SK-N-SH treated with all-trans-retinoic acid at 6 μM for 48 hours (cell line): ENCODE data around the gene ENAH.

ENCODE experiments used
- ATAC-seq: fragments of 200-7000 bp; cut with Tn5 transposase; 3 replicates; pipeline ENCODE4 v1.9.1; 2020; ENCODE audit warnings: mild to moderate bottlenecking, moderate library complexity
- ARNTL ChIP-seq: fragments of 450-650 bp; formaldehyde crosslinking; IDR thresholded peaks from 2 replicates; pipeline ENCODE4 v1.5.0; 2020; ENCODE audit warnings: low read depth, mild to moderate bottlenecking, moderate library complexity, borderline replicate concordance
- CSDC2 ChIP-seq: fragments of 250-450 bp; sonication (Bioruptor Pico); IDR thresholded peaks from 2 replicates; pipeline ENCODE4 v1.5.0; 2020; ENCODE audit warnings: mild to moderate bottlenecking, moderate library complexity
- ESRRG ChIP-seq: fragments of 250-450 bp; sonication (Bioruptor Pico); IDR thresholded peaks from 2 replicates; pipeline ENCODE4 v1.6.1; 2021; ENCODE audit warnings: mild to moderate bottlenecking
- GLIS3 ChIP-seq: fragments of 250-450 bp; sonication (Bioruptor Pico); IDR thresholded peaks from 2 replicates; pipeline ENCODE4 v1.5.0; 2020; ENCODE audit warnings: mild to moderate bottlenecking, moderate library complexity
- ISL1 ChIP-seq: fragments of 250-450 bp; sonication (Bioruptor Pico); IDR thresholded peaks from 2 replicates; pipeline ENCODE4 v2.1.2; 2022; ENCODE audit warnings: mild to moderate bottlenecking, moderate library complexity
- OSR1 ChIP-seq: fragments of 250-450 bp; sonication (Bioruptor Pico); IDR thresholded peaks from 2 replicates; pipeline ENCODE4 v1.8.0; 2022; ENCODE audit warnings: moderate library complexity, mild to moderate bottlenecking, inconsistent platforms
- PPARA ChIP-seq: fragments of 250-450 bp; sonication (Bioruptor Pico); IDR thresholded peaks from 2 replicates; pipeline ENCODE4 v1.5.0; 2020; ENCODE audit warnings: mild to moderate bottlenecking, borderline replicate concordance
- RARB ChIP-seq: fragments of 250-450 bp; sonication (Bioruptor Pico); IDR thresholded peaks from 2 replicates; pipeline ENCODE4 v1.8.0; 2021; ENCODE audit warnings: mild to moderate bottlenecking, moderate library complexity
- SNAI2 ChIP-seq: fragments of 250-450 bp; sonication (Bioruptor Pico); IDR thresholded peaks from 2 replicates; pipeline ENCODE4 v1.5.0; 2020; ENCODE audit warnings: mild to moderate bottlenecking, moderate library complexity
- TCF4 ChIP-seq: fragments of 250-450 bp; sonication (Bioruptor Pico); IDR thresholded peaks from 2 replicates; pipeline ENCODE4 v1.8.0; 2021; ENCODE audit warnings: mild to moderate bottlenecking, moderate library complexity, borderline replicate concordance
- TOX ChIP-seq: fragments of 250-450 bp; sonication (Bioruptor Pico); IDR thresholded peaks from 2 replicates; pipeline ENCODE4 v1.8.0; 2021; ENCODE audit warnings: mild to moderate bottlenecking, moderate library complexity, borderline replicate concordance
- ZC3H10 ChIP-seq: fragments of 250-450 bp; sonication (Bioruptor Pico); IDR thresholded peaks from 2 replicates; pipeline ENCODE4 v1.5.1; 2021; ENCODE audit warnings: mild to moderate bottlenecking, moderate library complexity
- ZFP3 ChIP-seq: fragments of 250-450 bp; sonication (Bioruptor Pico); IDR thresholded peaks from 2 replicates; pipeline ENCODE4 v1.5.0; 2020; ENCODE audit warnings: mild to moderate bottlenecking, moderate library complexity
- ZNF565 ChIP-seq: fragments of 450-650 bp; formaldehyde crosslinking; conservative IDR thresholded peaks from 2 replicates; pipeline ENCODE4 v1.5.0; 2020; ENCODE audit warnings: low read depth, mild to moderate bottlenecking, moderate library complexity
- ZNF70 ChIP-seq: fragments of 450-650 bp; formaldehyde crosslinking; IDR thresholded peaks from 2 replicates; pipeline ENCODE4 v1.5.0; 2020; ENCODE audit warnings: mild to moderate bottlenecking, moderate library complexity
- ZNF8 ChIP-seq: fragments of 450-650 bp; formaldehyde crosslinking; IDR thresholded peaks from 2 replicates; pipeline ENCODE4 v1.5.0; 2020; ENCODE audit warnings: mild to moderate bottlenecking, moderate library complexity
- TF ChIP-seq, protein P1 (sequence below): fragments of 250-450 bp; sonication (Bioruptor Pico); IDR thresholded peaks from 2 replicates; pipeline ENCODE4 v1.5.1; 2020; ENCODE audit warnings: low read depth, mild to moderate bottlenecking, moderate library complexity
- TF ChIP-seq, protein P2 (sequence below): fragments of 250-450 bp; sonication (Bioruptor Pico); IDR thresholded peaks from 2 replicates; pipeline ENCODE4 v1.8.0; 2021; ENCODE audit warnings: low read depth, mild to moderate bottlenecking, moderate library complexity, borderline replicate concordance
- TF ChIP-seq, protein P3 (sequence below): fragments of 250-450 bp; sonication (Bioruptor Pico); IDR thresholded peaks from 2 replicates; pipeline ENCODE4 v1.5.0; 2020; ENCODE audit warnings: mild to moderate bottlenecking, moderate library complexity
- TF ChIP-seq, protein P4 (sequence below): fragments of 250-450 bp; sonication (Bioruptor Pico); IDR thresholded peaks from 2 replicates; pipeline ENCODE4 v1.8.0; 2020; ENCODE audit warnings: mild to moderate bottlenecking, moderate library complexity, borderline replicate concordance
- TF ChIP-seq, protein P5 (sequence below): fragments of 250-450 bp; sonication (Bioruptor Pico); IDR thresholded peaks from 2 replicates; pipeline ENCODE4 v1.5.1; 2021; ENCODE audit warnings: mild to moderate bottlenecking, moderate library complexity

ENAH gene

DNA sequence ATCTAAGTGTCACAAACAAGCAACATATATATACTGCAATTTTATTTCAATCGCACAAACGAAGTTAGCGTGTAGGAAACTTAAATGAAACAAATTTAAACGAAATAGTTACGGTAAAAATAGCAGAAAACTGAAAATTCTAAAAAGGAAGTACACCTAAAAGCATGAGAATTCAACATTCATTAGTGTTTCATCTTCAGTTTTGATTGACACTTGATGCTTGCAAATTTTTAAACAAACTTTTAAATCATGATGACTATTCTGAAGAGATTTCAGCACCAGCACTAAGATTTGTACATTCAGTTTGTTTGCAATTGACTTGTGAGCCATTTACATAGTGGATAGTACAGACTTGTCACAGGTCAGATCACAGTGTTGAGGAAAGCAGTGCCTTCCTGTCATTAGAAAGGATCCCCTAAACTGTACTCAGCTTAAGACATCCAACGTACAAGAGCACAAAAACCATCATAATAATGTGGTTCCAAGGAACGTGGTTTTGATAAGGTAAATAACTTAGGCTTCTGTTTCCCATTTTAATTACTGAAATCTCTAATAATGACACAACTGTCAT, 158.0 kb downstream of the ENAH start:
- no peak for TF ChIP-seq SNAI2 (CRISPR knock-in tag)
- no peak for TF ChIP-seq PPARA
- no peak for TF ChIP-seq ISL1 (CRISPR knock-in tag)
- TF ChIP-seq, protein P1, sequence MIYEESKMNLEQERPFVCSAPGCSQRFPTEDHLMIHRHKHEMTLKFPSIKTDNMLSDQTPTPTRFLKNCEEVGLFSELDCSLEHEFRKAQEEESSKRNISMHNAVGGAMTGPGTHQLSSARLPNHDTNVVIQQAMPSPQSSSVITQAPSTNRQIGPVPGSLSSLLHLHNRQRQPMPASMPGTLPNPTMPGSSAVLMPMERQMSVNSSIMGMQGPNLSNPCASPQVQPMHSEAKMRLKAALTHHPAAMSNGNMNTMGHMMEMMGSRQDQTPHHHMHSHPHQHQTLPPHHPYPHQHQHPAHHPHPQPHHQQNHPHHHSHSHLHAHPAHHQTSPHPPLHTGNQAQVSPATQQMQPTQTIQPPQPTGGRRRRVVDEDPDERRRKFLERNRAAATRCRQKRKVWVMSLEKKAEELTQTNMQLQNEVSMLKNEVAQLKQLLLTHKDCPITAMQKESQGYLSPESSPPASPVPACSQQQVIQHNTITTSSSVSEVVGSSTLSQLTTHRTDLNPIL (CRISPR knock-in tag) = no peak
- TF ChIP-seq OSR1 (CRISPR knock-in tag) = no peak
- no peak for TF ChIP-seq ZC3H10 (CRISPR knock-in tag)
- TF ChIP-seq RARB (CRISPR knock-in tag) = no peak
- TF ChIP-seq ZNF70 (CRISPR knock-in tag) = no peak
- no peak for TF ChIP-seq ARNTL (CRISPR knock-in tag)
- no peak for TF ChIP-seq TOX (CRISPR knock-in tag)
- no peak for TF ChIP-seq ZNF565 (CRISPR knock-in tag)
- no peak for TF ChIP-seq CSDC2 (CRISPR knock-in tag)
- TF ChIP-seq, protein P2, sequence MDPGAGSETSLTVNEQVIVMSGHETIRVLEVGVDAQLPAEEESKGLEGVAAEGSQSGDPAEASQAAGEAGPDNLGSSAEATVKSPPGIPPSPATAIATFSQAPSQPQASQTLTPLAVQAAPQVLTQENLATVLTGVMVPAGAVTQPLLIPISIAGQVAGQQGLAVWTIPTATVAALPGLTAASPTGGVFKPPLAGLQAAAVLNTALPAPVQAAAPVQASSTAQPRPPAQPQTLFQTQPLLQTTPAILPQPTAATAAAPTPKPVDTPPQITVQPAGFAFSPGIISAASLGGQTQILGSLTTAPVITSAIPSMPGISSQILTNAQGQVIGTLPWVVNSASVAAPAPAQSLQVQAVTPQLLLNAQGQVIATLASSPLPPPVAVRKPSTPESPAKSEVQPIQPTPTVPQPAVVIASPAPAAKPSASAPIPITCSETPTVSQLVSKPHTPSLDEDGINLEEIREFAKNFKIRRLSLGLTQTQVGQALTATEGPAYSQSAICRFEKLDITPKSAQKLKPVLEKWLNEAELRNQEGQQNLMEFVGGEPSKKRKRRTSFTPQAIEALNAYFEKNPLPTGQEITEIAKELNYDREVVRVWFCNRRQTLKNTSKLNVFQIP (CRISPR knock-in tag) = no peak
- TF ChIP-seq, all 23 proteins: peak for 0
- no peak for ATAC-seq

- no peak for ATAC-seq
- TF ChIP-seq ISL1 (CRISPR knock-in tag) (no peak), ZFP3 (CRISPR knock-in tag) (no peak), ZC3H10 (CRISPR knock-in tag) (no peak), OSR1 (CRISPR knock-in tag) (no peak), GLIS3 (CRISPR knock-in tag) (no peak), ZNF8 (no peak), PPARA (no peak), TCF4 (no peak), SNAI2 (CRISPR knock-in tag) (no peak), ESRRG (CRISPR knock-in tag) (no peak)
- TF ChIP-seq, protein P1 (CRISPR knock-in tag) = no peak
- TF ChIP-seq, protein P3, sequence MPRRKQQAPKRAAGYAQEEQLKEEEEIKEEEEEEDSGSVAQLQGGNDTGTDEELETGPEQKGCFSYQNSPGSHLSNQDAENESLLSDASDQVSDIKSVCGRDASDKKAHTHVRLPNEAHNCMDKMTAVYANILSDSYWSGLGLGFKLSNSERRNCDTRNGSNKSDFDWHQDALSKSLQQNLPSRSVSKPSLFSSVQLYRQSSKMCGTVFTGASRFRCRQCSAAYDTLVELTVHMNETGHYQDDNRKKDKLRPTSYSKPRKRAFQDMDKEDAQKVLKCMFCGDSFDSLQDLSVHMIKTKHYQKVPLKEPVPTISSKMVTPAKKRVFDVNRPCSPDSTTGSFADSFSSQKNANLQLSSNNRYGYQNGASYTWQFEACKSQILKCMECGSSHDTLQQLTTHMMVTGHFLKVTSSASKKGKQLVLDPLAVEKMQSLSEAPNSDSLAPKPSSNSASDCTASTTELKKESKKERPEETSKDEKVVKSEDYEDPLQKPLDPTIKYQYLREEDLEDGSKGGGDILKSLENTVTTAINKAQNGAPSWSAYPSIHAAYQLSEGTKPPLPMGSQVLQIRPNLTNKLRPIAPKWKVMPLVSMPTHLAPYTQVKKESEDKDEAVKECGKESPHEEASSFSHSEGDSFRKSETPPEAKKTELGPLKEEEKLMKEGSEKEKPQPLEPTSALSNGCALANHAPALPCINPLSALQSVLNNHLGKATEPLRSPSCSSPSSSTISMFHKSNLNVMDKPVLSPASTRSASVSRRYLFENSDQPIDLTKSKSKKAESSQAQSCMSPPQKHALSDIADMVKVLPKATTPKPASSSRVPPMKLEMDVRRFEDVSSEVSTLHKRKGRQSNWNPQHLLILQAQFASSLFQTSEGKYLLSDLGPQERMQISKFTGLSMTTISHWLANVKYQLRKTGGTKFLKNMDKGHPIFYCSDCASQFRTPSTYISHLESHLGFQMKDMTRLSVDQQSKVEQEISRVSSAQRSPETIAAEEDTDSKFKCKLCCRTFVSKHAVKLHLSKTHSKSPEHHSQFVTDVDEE (CRISPR knock-in tag) = no peak
- TF ChIP-seq, protein P4, sequence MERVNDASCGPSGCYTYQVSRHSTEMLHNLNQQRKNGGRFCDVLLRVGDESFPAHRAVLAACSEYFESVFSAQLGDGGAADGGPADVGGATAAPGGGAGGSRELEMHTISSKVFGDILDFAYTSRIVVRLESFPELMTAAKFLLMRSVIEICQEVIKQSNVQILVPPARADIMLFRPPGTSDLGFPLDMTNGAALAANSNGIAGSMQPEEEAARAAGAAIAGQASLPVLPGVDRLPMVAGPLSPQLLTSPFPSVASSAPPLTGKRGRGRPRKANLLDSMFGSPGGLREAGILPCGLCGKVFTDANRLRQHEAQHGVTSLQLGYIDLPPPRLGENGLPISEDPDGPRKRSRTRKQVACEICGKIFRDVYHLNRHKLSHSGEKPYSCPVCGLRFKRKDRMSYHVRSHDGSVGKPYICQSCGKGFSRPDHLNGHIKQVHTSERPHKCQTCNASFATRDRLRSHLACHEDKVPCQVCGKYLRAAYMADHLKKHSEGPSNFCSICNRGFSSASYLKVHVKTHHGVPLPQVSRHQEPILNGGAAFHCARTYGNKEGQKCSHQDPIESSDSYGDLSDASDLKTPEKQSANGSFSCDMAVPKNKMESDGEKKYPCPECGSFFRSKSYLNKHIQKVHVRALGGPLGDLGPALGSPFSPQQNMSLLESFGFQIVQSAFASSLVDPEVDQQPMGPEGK (CRISPR knock-in tag) = no peak
These were observed 159.2 kb downstream of the ENAH start for GRCh38 chr1:225493591-225494246.

DNA sequence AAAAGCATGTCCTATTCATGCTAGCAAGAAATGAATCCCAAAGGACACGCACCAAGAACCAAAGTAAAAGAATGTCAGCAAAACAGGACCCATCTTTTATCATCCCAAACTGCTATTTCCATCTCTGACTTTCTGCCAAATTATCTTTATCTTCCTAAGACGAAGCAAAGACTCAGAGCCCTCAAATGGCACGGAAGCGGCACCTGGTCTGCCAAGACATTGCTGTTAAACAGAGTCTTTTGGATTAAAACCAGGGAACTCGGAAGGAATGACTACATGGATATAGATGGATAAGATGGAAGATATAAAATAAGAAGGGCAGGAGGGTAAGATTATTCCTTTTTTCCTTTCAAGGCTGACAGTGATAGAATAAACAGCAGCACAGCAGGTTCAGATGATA, 164.2 kb downstream of the ENAH start:
- no peak for ATAC-seq
- TF ChIP-seq TCF4 (no peak), PPARA (no peak), TOX (CRISPR knock-in tag) (no peak), GLIS3 (CRISPR knock-in tag) (no peak), OSR1 (CRISPR knock-in tag) (no peak), ESRRG (CRISPR knock-in tag) (no peak)
- TF ChIP-seq, protein P5, sequence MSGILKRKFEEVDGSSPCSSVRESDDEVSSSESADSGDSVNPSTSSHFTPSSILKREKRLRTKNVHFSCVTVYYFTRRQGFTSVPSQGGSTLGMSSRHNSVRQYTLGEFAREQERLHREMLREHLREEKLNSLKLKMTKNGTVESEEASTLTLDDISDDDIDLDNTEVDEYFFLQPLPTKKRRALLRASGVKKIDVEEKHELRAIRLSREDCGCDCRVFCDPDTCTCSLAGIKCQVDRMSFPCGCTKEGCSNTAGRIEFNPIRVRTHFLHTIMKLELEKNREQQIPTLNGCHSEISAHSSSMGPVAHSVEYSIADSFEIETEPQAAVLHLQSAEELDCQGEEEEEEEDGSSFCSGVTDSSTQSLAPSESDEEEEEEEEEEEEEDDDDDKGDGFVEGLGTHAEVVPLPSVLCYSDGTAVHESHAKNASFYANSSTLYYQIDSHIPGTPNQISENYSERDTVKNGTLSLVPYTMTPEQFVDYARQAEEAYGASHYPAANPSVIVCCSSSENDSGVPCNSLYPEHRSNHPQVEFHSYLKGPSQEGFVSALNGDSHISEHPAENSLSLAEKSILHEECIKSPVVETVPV (CRISPR knock-in tag) = no peak
